Choroid plexus epithelial cell (primary cell): Measurements from ENCODE around the gene EXTL1.

Experiments
- DNase-seq: peaks from one replicate; pipeline ENCODE4 v3.0.0-alpha.2; 2010; ENCODE audit warnings: low read depth
- H3K4me3 ChIP-seq: 2 replicates; pipeline ENCODE4 v1.5.1; 2011; ENCODE audit warnings: low read depth, mild to moderate bottlenecking, control low read depth, low read length, moderate library complexity
- TF ChIP-seq, protein P1 (sequence below): conservative IDR thresholded peaks from 2 replicates; pipeline ENCODE4 v1.5.1; 2011; ENCODE audit warnings: low read depth, mild to moderate bottlenecking, control low read depth, inconsistent platforms, low read length, moderate library complexity

EXTL1 gene

DNA sequence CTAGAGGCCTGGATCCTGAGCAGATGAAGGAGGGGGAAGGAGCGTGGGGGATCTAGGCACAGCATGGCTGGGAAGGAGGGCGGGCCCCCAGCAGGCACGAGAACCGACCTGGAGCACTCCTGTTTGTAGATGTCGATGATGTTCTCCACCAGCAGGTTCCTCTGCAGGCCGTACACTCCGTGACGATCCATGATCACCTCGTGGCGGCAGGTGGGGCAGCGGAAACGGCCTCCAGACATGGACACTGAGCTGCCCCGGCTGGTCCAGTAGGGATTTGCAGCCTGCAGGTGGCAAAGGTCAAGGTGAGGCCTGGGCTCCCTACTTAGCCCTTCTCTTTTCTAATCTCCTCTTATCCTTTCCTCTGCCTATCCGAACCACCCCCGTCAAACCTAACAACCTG lies 44.6 kb downstream of the EXTL1 start:
- DNase-seq, result no peak
- H3K4me3 ChIP-seq, result no peak overlapping the region
- TF ChIP-seq, protein P1, sequence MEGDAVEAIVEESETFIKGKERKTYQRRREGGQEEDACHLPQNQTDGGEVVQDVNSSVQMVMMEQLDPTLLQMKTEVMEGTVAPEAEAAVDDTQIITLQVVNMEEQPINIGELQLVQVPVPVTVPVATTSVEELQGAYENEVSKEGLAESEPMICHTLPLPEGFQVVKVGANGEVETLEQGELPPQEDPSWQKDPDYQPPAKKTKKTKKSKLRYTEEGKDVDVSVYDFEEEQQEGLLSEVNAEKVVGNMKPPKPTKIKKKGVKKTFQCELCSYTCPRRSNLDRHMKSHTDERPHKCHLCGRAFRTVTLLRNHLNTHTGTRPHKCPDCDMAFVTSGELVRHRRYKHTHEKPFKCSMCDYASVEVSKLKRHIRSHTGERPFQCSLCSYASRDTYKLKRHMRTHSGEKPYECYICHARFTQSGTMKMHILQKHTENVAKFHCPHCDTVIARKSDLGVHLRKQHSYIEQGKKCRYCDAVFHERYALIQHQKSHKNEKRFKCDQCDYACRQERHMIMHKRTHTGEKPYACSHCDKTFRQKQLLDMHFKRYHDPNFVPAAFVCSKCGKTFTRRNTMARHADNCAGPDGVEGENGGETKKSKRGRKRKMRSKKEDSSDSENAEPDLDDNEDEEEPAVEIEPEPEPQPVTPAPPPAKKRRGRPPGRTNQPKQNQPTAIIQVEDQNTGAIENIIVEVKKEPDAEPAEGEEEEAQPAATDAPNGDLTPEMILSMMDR, result no peak

DNA sequence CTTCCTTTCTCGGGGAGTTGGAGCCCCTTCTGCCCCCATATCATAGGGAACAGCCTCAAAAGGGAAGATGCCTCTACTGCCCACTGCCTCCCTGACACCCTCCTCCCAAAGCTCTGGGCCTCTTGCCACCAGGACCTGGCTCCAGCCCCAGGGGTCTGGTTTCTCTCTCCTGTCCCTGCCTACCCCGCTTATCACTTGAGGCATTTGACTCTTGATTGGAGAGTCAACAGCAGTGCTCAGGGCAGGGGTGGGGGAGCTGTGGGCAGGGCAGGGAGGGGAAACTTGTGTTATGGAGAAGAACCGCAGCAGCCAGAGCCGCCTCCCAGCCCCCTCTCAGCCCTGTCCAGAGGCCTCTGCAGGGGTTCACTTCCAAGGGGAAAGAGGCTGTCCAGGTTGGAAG lies 45.3 kb downstream of the EXTL1 start:
- TF ChIP-seq, protein P1, result no peak
- no peak overlapping the region for H3K4me3 ChIP-seq
- DNase-seq, result no peak

DNA sequence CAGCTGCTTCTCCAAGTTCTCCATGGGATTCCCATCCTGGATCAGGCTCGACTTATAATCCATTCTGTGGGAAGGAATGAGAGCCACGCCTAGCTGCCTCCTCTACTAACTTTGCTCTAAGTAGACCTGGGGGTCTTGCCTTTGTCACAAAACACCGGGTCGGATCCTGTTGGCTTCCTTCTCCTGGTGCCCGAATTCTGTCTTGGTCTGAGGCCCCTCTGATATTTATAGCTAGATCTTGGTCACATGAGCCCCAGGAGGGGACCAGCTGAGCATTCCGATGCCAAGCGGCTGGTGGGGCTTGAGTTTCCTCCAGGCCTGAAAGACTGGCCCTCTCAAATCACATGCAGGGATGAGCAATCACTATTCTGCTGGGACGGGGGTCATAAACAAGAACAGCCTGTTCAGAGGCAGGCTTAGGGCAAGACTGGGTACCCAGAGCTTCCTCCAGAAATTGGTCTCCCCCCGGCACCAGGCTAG lies 45.9 kb downstream of the EXTL1 start, which contains the start of gene TRIM63:
TSS of gene TRIM63 (minus strand) at position 199 of the 480 bp plus-strand sequence. CDS start at position 63, 136 bp downstream.
- no peak within 1 kb of the TSS for H3K4me3 ChIP-seq
- DNase-seq, result no peak
- TF ChIP-seq, protein P1, result no peak

DNA sequence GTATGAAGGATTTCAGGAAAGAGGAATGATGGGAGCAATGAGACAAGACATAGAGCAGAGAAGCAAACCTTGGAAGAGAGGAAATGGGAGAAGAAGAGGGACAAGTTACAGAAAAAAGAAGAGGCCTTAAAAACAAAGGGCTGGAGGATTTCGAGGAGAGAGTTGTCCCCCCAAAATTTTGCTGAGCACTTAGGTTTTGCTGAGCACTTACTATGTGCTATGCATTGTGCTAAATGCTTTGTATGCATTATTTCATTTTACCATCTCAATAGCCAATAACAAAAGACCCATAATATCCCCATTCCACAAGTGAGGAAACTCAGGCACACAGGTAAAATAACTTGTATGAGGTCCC lies 48.3 kb downstream of the EXTL1 start:
- TF ChIP-seq, protein P1, result no peak

DNA sequence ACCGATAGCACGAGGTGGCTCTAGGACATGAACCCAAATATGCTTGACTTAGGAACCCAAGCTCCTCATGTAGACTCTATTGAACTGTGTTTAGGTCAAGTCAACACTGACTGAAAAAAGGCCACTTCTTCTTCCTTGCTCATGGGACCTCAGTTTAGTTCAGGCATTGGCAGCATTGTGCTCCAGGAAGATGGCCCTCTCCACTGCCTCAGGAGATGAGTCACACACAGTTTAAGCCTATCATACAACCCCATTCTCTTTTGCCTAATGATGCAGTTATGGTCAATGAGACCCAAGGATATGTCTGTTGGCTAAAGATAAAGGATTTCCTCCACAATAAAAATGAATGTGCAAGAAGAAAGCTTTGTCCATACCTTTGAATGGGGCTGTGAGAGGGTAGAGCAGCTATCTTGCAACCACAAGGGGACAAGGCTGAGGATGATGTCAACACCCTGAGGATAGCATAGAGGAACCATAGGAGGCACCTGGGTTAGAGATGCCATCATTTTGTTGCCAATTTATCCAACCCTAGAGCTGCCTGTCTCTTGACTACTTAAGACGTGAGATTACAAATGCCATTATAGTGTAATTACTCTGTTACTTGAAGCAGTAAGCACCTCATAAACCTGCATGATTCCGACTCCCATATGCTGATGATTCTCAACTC lies 48.9 kb downstream of the EXTL1 start:
- H3K4me3 ChIP-seq, result no peak overlapping the region
- TF ChIP-seq, protein P1, result no peak
- DNase-seq, result no peak

More for the DNA sequence above, 48.3 kb downstream of the EXTL1 start:
- DNase-seq, result no peak
- H3K4me3 ChIP-seq, result no peak overlapping the region

DNA sequence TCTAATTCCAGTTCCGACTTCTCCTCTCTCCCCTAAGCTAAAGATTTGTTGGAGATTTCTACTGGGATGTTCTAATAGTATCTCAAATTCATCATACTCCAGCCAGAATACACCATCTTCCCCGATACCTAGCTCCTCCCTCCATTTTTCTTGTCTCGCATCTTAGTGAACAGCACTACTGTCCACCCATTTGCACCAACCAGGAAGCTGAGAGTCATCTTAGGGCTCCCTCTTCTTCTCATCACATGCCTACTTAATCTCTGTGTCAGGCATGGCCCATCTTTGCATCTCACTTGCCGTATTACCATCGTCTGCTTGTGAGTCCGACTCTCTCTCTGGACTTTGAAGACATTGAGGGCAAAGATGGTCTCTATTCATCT lies 49.4 kb downstream of the EXTL1 start:
- no peak for DNase-seq
- H3K4me3 ChIP-seq, result no peak overlapping the region
- TF ChIP-seq, protein P1, result no peak

DNA sequence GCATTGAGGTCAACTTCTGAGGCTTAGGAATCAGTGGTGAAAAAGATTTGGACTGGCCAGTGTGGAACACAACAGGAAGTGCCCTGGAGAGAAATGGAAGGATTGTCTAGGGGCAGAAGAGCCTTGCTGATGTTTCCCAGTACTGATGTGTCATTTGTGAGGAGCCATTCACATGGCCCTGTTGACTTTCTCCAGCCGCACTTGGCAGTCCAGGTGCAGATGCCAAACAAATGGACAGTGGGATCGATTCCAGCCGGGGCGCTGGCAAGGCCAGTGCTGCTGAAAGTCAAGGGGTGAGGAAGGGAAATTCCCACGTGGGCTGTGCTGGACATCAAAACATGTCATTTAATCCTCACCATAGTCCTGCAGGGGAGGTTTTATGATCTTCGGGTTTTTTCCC lies 50.7 kb downstream of the EXTL1 start:
- TF ChIP-seq, protein P1, result no peak
- H3K4me3 ChIP-seq, result no peak overlapping the region
- no peak for DNase-seq
